Mesenteric fat pad (tissue), 1 donor: Measurements from ENCODE around the gene IRF2. TPM values are rescaled to one million over a fixed set of nuclear protein-coding genes. Genes with fewer than 3 reads are reported as not detected.
"Not testable (repeated sequence)": the region's sequence is repeated elsewhere in the genome, so short reads cannot be mapped to it uniquely, and the experiment has no call there.

Source experiments
- DNase-seq: peaks from one replicate; pipeline ENCODE4 v3.0.0-alpha.2; 2020; ENCODE audit warnings: low spot score
- total RNA-seq: library from RNA; stranded (reverse); fragmentation: NEBNext Ultra II Directional; extraction: Animal tissue kit (Norgen Biotek cat#: 25700); gene quantifications from one replicate; pipeline ENCODE4 v1.2.1, GENCODE V29; 2021
- donor health status: DM: yes; HTN: yes; CAD: no.

The IRF2 gene
- total RNA-seq, 1 donor from 2014 or later: 35.3 TPM

GRCh38 chr4:184392748-184393559, 81.4 kb downstream of the IRF2 start:
- DNase-seq: no peak

- DNase-seq: no peak
Observed at GRCh38 chr4:184392316-184392715, 82.0 kb downstream of the IRF2 start.

- no peak for DNase-seq
Observed at GRCh38 chr4:184389978-184390900, 84.1 kb downstream of the IRF2 start.

- DNase-seq: no peak
Observed at GRCh38 chr4:184388106-184388505, 86.2 kb downstream of the IRF2 start.

GRCh38 chr4:184387351-184387750, 87.0 kb downstream of the IRF2 start:
- DNase-seq: no peak

GRCh38 chr4:184386271-184386781, 88.0 kb downstream of the IRF2 start:
- DNase-seq: no peak

GRCh38 chr4:184385705-184386141, 88.6 kb downstream of the IRF2 start:
- DNase-seq: no peak

GRCh38 chr4:184384810-184385557, 89.4 kb downstream of the IRF2 start:
- DNase-seq: no peak

GRCh38 chr4:184384056-184384809, 90.1 kb downstream of the IRF2 start:
- DNase-seq: no peak

- DNase-seq: no peak
Observed at GRCh38 chr4:184383497-184384055, 90.8 kb downstream of the IRF2 start.

- DNase-seq: no peak
Observed at GRCh38 chr4:184382189-184382846, 92.0 kb downstream of the IRF2 start.

- DNase-seq: no peak
Observed at GRCh38 chr4:184380707-184381106, 93.6 kb downstream of the IRF2 start.

- not testable (repeated sequence) for DNase-seq
Observed at GRCh38 chr4:184380214-184380613, 94.1 kb downstream of the IRF2 start.

GRCh38 chr4:184376923-184377322, 97.4 kb downstream of the IRF2 start:
- DNase-seq: no peak

GRCh38 chr4:184376126-184376838, 98.1 kb downstream of the IRF2 start:
- no peak for DNase-seq

GRCh38 chr4:184375623-184376022, 98.7 kb downstream of the IRF2 start:
- DNase-seq: not testable (repeated sequence)

GRCh38 chr4:184375027-184375426, 99.3 kb downstream of the IRF2 start:
- DNase-seq: no peak

GRCh38 chr4:184373886-184374405, 100.4 kb downstream of the IRF2 start:
- DNase-seq: no peak

GRCh38 chr4:184371390-184371787, 103.0 kb downstream of the IRF2 start:
- DNase-seq: no peak
